NT2/D1 (cell line): Measurements from ENCODE around the gene PDAP1.

ENCODE experiments used
- SUZ12 ChIP-seq: IDR thresholded peaks from 2 replicates; pipeline ENCODE4 v1.6.1; 2011; ENCODE audit not compliant: insufficient read length, insufficient read depth; ENCODE audit errors: extremely low read depth
- YY1 ChIP-seq: IDR thresholded peaks from 2 replicates; pipeline ENCODE4 v1.6.1; 2011; ENCODE audit not compliant: insufficient read length, insufficient read depth

DNA sequence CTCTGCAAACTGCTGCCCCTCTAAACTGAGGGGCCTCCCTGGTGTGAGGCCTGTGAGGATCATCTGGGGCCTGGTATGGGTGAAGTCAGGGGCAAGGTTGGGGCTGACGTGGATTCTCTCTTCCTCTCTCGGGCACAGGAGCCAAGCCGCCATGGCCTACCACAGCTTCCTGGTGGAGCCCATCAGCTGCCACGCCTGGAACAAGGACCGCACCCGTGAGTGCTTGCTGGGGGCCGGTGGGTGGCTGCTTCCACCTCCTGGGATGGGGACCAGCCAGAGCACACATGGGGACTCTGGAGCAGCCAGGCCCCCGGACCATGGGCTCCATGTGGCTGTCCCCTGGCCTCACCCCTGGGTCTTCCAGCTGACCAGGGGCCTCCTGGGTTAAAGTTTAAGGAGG is 22.8 kb downstream of the PDAP1 start:
- no peak for TF ChIP-seq YY1
- TF ChIP-seq SUZ12 = no peak
